GM19463 (cell line): ENCODE data around the gene GCFC2.
"Not testable (repeated sequence)": the region's sequence is repeated elsewhere in the genome, so short reads cannot be mapped to it uniquely, and the experiment has no call there.

Experiments
- ATAC-seq: cut with Tn5 transposase; IDR thresholded peaks from one replicate; pipeline ENCODE4 v1.9.1; 2021; ENCODE audit warnings: mild to moderate bottlenecking, moderate library complexity; ENCODE audit not compliant: unreplicated experiment

The GCFC2 gene

DNA sequence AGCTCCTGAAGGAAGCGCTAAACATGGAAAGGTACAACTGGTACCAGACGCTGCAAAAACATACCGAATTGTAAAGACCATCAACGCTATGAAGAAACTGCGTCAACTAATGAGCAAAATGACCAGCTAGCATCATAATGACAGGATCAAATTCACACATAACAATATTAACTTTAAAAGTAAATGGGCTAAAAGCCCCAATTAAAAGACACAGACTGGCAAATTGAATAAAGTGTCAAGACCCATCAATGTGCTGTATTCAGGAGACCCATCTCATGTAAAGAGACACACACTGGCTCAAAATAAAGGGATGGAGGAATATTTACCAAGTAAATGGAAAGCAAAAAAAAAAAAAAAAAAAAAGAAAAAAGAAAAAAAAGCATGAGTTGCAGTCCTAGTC is 27.3 kb downstream of the GCFC2 start:
- ATAC-seq = not testable (repeated sequence)

DNA sequence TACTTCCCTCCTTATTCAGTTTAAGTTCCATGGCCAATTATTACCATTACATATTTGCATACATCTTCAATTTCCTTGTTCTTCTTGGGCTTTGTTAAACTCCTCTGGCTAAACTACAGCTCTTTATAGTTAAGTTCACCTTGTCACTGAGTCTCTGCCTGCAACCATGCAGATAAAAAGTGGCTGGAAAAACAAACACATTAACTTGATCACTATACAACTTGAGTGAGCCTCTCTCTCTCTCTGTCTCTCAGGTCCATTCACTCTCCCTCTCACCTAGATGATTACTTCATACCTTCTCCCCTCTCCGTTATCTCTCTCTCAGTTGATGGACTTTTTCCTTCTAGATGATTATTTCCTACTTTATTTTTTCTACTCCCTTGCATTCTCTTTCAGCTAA is 30.3 kb downstream of the GCFC2 start:
- no peak for ATAC-seq

DNA sequence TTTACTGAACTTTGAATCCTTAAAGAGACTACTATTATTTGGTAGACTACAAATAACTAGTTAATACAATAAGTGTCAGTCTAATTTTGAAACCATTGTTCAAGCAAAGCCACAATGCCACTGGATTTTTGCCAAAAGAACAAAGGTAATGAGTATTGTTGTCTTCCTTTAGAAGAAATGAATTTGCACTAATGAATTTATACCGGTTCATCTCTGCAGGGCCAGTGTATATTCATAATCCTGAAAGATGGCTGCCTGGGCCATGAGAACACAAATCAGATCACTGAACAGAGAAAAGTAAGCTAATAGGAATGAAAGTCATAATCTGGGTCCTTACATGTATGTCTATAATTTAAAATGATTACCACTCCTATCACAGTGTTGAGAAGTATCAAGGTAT is 31.2 kb downstream of the GCFC2 start:
- no peak for ATAC-seq

DNA sequence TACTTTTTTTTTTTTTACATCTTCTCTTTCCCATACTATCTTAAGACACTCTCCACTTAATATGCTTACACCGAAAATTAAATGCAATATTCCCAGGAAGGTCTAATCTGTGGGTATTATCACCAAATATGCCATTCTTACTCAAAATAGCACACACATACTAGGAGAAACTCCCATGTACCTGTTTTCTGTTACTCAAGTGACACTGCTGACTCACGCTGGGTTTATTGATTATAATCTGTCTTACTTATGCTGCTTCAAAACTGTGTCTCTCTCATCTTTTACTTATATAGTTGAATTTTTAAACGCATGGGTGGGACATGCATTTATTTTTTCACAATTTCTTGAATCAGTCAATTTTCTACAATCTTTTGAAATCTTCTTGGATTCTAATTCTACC is 34.3 kb downstream of the GCFC2 start:
- no peak for ATAC-seq

DNA sequence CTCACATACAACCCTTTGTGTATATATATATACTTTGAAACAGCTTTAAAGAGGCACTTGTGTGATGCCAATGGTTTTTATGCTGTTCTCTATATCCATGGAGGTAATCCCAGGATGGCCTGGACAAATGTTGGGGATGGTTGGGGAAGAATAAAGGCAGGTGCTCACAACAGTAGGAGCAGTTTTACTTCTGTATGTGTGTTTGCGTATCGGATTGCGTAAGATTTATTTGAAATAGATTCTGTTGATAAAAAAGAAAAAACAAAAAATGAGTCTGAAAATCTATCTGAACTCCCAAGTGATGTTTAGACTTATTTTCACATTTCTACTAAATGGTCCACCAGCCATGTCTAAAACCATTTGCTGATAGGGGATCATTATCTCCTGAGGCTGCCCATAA is 34.8 kb downstream of the GCFC2 start:
- no peak for ATAC-seq

DNA sequence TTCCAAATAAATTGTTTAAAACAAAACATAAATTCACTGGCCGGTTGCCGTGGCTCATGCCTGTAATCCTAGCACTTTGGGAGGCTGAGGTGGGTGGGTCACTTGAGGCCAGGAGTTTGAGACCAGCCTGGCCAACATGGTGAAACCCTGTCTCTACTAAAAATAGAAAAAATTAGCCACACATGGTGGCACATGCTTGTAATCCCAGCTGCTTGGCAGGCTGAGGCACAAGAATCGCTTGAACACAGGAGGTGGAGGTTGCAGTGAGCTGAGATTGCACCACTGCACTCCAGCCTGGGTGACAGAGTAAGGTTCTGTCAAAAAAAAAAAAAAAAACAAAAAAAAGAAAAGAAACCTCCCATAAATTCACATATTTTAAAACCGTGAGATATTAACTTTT is 35.3 kb downstream of the GCFC2 start:
- not testable (repeated sequence) for ATAC-seq

DNA sequence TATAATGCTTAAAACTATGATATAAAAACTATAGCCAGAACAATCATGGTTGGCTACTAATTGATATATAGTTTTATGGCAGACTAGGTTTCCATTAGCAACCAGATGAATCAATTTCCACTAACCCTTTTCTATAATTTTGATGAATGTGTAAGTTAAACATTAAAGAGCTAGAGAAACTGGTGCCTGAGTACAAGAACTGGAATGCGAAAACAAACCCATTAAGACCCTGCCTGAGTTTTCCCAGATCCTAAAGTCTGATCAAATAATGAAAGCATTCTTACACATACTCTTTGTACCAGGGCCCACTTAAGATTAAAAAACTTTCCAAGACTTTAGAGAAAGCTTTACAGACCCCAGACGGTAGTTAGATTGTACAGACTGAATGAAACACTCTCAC is 42.8 kb downstream of the GCFC2 start:
- ATAC-seq = no peak

DNA sequence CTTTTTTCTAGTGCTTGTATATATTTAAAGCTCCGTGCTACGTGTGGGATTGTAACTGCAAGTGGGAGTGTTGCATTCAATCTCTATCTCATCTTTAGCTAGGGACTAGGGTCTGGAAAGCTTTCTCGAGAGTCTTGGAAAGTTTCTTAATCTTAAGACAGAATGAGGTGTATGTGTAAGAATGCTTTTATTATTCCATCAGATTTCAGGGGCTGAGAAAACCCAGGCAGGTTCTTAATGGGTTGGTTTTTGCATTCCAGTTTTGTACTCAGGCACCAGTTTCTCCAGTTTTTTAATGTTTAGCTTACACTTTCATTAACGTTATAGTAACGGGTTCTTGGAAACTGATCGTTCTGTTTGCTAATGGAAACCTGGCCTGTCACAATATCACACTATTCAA is 43.8 kb downstream of the GCFC2 start:
- ATAC-seq = no peak

DNA sequence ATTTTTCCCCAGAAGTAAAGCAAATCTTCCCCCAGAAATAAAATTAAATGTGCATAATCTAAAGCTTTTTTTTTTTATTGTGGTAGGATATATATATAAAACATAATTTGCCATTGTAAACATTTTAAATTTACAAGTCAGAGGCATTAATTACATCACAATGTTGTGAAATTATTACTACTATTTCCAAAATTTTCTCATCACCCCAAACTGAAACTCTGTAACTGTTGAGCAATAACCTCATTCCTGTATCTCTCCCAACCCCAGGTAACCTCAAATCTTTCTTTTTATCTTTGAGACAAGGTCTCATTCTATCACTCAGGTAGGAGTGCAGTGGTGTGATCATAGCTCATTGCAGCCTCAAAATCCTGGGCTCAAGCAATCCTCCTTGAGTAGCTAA is 52.9 kb downstream of the GCFC2 start:
- ATAC-seq = no peak

DNA sequence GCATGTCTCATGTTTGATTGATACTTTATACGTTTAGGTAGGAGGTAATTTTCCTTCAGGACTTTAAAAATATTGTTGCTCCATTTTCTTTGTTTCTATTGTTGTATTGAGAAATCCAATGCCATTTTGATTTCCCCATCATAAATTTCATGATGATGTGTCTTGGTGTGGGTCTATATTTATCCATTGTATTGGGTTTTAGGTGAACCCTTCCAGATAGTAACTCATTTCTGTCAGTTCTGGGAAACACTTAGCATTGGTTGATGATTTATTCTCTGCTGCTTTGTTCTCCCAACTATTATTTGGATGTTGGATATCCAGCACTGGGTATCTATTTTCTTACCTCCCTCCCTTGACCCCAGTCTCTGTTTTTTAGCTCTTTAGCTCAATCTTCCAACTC is 54.2 kb downstream of the GCFC2 start:
- ATAC-seq = no peak

DNA sequence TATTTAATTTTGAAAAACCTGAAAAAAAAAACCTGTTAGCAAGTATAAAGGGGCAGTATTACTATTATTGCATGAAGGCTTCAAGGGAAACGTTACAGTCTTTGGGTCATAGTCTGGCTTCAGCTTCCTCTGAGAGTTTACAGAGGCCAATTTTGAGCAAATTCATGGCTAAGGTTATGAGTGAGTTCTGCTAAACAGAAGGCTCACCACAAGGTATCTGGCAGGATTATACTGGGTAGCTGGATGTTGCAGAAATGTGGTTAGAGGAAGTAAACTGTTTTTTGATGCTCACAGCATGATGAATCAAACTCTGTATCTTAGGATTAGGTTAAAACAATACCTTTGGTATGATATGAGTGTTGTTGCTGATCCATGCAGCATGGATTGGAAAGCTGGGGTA is 54.9 kb downstream of the GCFC2 start:
- no peak for ATAC-seq

DNA sequence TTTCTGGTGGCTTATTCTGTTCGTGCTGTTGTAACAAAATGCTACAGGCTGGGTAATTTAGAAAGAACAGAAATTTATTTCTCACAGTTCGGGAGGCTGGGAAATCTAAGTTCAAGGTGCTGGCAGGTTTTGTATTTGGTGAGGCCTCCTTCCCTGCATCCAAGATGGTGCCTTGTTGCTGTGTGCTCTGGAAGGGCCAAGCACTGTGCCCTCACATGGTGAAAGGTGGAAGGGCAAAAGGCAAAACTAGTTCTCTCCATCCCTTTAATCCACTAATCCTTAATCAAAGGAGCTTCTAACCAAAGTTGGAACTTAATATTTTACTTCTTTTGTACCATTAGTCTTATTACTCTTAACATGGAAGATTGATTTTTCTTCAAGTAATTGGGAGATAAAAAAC is 56.7 kb downstream of the GCFC2 start:
- ATAC-seq = no peak

DNA sequence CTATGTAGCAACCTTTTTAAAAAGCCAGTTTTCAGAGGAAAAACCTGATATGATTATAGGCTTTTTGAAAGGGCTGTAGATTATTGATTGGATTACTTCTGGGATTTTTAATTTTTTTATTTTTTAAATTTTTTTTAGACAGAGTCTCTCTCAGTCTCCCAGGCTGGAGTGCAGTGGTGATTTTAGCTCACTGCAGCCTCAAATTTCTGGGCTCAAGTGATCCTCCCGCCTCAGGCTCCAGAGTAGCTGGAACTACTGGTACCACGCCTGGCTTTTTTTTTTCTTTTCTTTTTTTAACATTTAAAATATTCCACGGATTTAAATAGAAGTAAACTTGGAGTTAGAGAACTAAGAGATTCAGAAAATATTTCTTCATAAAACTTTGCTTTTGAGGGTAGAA is 62.9 kb downstream of the GCFC2 start:
- ATAC-seq = no peak

DNA sequence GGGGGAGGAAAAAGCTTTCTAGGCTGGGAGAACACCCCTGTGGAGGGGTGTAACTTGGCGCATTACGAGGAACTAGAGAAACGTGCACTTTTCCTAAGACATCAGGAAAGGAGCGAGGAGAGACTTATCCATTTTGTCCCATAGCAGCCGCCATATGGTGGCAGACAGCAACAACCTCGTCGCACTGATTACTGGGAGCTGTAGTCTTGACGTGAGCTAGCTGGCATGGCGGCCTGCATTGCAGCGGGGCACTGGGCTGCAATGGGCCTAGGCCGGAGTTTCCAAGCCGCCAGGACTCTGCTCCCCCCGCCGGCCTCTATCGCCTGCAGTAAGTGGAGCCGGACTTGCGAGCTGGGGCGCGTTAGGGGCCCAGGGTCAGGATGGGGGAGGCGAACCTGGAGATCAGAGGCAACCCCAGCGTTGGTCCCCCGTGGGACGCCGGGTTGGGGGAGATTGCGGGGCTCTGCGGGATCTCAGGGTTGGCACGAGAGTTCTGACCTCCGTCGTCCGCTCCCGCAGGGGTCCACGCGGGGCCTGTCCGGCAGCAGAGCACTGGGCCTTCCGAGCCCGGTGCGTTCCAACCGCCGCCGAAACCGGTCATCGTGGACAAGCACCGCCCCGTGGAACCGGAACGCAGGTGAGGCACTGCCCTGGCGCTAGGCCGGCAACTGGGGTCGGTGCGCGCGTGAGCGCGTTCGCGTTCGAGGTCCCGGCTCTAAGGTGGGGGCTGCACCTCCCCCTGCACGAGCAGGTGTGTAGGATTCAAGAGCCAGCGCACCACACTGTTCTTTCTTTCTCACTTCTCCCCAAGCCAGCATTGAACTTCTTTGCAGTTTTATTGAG is 63.9 kb downstream of the GCFC2 start, which contains the start of gene MRPL19:
TSS of gene MRPL19 (plus strand) at position 201 of the 843 bp plus-strand sequence. CDS start at position 226, 25 bp downstream.
- peak; percentile 97 for ATAC-seq

DNA sequence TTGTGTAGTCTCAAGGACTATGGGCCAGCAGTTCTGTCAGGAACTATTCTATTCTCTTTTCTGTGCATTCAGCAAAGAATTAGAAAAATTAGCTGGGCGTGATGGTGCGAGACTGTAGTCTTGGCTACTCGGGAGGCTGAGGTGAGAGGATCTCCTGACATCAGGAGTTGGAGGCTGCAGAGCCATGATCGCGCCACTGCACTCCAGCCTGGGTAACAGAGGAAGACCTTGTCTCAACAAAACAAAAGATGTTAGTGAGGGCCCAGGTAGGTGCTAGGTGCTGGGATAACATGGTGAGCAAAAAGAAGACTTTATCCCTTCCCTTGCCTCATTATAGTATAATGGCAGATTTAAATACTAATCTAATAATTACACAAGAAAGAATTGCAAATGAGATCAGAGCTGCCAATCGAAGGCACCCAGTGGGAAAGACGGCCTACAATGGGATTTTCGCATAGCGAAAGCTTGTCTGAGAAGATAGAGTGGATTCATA is 64.6 kb downstream of the GCFC2 start:
- ATAC-seq = no peak

DNA sequence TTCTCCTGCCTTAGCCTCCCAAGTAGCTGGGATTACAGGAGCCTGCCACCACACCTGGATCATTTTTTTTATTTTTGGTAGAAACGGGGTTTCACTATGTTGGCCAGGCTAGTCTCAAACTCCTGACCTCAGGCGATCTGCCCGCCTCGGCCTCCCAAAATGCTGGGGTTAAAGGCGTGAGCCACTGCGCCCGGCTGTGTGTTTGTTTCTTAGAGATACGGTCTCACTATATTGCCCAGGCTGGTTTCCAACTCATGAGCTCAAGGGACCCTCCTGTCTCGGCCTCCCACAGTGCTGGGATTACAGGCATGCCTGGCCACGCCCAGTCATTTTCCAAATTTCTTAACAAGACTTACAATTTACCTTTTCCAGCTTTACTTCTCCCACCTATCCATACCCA is 65.1 kb downstream of the GCFC2 start:
- no peak for ATAC-seq

DNA sequence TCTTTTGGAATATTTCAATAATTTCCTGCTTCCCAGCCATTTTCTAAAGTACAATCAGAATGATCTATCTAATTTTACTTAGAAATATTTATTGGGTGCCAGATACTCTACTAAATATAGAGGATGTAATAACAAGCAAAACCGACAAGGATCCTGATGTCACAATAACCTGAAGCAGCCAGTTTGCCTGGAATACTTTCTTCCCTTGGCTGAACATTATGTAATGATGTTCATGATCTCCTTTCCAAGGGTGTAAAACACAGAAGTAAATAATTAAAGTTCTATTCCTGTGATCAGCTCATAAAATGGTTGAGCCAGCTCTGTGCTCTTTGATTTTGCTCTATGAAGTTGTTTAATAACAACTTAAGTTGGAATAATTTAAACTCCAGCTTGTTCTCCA is 66.7 kb downstream of the GCFC2 start:
- no peak for ATAC-seq

DNA sequence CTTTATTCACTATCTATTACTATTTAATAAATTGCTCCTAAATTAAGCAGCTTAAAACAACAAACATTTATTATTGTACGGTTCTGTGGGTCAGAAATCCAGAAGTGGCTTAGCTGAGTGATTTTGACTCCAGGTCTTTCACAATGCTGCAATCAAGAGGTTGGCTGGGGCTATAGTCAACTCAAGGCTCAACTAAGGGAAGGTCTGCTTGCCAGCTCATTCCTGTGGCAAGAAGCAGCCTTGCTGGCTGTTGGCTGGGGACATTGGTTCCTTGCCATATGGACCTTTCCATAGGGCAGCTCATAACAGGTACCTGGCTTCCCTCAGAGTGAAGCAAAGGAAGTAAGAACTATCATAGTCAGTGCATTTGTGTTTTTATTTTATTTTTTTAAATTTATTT is 69.1 kb downstream of the GCFC2 start:
- no peak for ATAC-seq

DNA sequence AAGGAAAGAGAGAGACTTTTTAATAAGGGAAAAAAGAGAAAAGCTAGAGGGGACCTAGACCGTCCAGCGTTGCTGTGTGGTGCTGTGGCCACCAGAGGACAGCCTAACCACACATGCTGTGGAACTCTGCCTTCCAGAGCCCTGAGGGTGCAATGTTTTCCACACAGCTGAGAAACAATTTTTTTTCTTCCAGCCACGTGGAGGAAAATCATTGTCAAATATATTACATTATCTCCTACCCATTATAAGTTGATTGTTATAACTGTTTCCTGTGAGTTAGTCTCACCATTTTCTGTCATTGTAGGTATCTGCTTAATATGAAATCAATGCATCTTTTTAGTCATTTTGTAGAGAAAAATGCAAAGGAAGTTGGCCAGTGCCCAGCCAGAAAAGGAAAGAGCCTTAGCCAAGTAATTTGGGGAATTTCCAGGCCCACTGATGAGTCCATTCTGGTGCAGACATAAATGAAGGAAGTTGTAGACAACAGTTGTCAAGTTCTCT is 70.0 kb downstream of the GCFC2 start:
- peak; percentile 99 for ATAC-seq

DNA sequence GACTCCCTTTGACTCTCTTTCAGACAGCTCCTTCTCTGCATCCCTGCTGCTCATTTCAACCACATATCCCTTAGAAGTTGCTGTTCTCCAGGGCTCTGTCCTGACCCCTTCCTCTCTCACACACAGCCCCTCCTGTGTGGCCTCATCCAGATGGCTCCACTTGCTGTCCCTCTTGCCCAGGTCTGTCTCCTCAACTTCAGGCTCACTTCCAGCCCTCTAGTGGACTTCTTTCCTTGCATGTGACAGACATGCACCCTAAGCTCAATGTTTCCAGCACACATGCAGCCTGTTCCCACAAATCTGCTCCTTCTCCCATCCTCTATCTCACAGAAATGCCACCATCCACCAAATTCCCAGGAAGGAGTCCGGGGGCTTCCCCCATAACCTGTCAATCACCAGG is 73.1 kb downstream of the GCFC2 start:
- ATAC-seq = no peak

DNA sequence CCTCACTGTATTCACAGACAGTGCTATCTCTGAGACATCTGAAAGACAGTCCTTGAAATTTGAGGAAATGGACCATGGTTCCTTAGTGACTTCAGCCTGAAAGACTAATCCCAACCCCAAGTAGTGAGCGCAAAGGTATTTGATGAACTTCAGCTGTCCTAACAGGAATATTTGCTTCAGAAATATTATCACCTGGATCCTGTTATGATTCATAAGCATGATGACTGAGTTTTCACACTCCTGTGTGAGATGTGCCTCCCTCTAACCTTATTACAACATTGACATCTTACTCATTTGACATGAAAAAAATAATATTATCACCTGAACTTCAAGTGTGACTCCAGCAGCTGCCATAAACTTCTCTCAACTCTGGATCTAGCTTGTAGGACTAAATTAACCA is 75.8 kb downstream of the GCFC2 start:
- no peak for ATAC-seq

DNA sequence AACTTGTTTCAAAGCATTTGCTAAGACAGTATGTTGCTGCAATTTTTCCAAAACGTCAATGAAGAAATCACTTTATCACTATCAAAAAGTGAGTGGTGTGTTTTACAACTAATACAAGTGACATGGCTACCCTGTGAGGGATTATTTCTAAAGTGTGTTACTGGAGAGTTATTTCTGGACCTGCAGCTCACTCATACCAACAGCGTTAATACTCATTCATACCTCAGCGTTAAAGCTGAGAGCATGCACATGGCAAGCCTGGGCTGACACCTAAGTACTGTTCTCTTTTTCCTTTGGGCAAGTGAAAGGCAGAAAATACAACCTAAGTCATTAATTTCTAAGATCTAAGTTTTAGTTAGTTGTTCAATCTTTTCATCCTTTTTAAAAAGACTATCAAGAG is 77.1 kb downstream of the GCFC2 start:
- ATAC-seq = no peak

DNA sequence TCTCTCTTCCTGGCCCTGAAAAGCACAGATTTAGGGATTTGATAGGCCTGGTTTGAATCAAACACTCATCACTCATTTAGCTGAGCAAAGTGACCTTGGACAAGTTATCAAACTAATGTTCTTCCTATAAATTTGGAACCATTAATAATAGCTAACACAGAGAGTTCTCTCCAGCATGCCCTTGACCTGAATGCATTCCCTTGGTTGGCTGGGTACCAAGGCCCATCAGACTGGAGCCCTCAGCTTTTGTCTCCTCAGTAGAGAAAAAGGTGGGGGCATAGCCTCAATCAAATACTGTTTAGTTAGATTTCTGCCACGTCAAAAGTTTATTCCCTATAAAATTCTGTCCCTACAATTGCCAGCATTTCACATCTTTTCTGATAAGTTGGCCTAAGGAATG is 77.9 kb downstream of the GCFC2 start:
- no peak for ATAC-seq
